Measurements from ENCODE around the gene CNOT3. TPM values are rescaled to one million over a fixed set of nuclear protein-coding genes. Genes with fewer than 3 reads are reported as not detected.
A peak's percentile ranks its signal among the peaks of the same experiment; 100 is the strongest.
"Not testable (repeated sequence)": the region's sequence is repeated elsewhere in the genome, so short reads cannot be mapped to it uniquely, and the experiment has no call there.

CNOT3 gene
- 17.0 and 24.9 TPM in 2 replicates for total RNA-seq (2014; rRNA removed; shearing (Covaris generic))

DNA sequence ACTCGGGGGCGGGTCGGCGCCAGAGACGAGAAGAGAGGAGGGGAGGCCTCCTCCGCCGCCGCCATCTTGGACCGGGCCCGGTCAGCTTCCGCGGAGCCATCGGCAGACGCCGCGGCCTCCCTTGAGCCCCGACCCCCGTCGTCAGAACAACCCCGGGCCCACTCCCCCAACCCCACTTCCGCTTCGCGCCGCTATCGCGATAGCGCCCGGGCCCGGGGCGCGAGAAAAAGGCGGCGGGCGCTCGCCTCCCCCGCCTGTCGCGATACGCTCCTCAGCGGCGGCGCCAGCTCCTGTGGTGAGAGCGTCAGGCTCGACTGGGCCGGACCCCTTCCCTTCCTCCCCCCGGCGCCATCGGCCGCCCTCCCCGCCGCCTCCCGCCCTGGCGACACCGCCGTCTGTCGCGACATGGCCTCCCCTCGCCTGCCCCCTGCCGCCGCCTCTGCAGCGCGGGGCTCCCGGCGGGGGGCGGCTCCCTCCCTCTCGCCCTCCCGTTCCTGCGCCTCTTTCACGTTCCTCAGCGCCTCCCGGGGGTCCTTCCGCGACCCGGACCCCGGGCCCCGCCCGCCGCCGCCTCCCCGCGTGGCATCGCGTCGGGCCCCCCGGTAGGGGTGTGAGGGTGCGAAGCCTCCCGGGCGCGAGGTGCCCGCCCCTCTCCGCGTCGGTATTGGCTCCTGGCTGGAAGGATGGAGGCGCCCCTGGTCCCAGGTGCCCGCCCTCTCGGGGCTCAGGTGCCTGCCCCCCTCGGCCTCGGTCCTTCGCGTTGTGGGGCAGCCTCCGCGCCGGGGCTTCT is at the start of gene CNOT3:
CNOT3 (plus strand) TSS at position 64 of the 790 bp plus-strand sequence. CDS start 5,217 bp downstream, outside the sequence.
- peak within 1 kb of the TSS; percentile 86 for H3K4me3 ChIP-seq (ENCODE audit: insufficient read depth, low read depth, low read length)
- DNase-seq, result peak; percentile 89
- no peaks in the 10 kb centered on the region for H3K27me3 ChIP-seq (ENCODE audit: control insufficient read depth, insufficient read depth, low read length)
- peaks cover 9% of the 10 kb centered on the region for H3K36me3 ChIP-seq (replicated peaks; ENCODE audit: control insufficient read depth, insufficient read depth, low read length)

DNA sequence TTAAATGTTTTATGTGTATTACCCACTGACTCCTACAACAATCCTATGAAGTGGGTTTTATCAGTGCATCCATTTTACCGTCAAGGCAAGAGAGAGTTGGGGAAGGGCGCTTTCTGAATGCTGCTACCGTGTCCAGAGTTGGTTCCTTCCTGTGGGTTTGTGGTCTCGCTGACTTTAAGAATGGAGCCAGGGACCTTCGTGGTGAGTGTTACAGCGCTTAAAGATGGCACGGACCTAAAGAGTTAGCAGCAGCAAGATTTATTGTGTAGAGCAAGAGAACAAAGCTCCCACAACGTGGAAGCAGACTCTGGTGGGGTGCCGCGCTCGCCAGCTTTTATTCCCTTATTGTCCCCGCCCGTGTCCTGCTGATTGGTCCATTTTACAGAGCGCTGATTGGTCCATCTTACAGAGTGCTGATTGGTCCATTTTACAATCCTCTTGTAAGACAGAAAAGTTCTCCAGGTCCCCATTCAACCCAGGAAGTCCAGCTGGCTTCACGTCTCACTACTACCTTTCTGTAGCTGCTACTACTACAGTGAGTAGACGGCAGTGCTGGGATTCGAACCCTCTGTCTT is 43.0 kb upstream of the CNOT3 start:
- Histone ChIP-seq H3K4me3 (ENCODE audit: insufficient read depth, low read depth, low read length) (no peak overlapping the region), H3K36me3 (replicated peaks; ENCODE audit: control insufficient read depth, insufficient read depth, low read length) (no peaks in the 10 kb centered on the region), H3K27me3 (ENCODE audit: control insufficient read depth, insufficient read depth, low read length) (peaks cover 17% of the 10 kb centered on the region)
- no peak for DNase-seq

- peaks cover 17% of the 10 kb centered on the region for H3K27me3 ChIP-seq (ENCODE audit: control insufficient read depth, insufficient read depth, low read length)
- no peaks in the 10 kb centered on the region for H3K36me3 ChIP-seq (replicated peaks; ENCODE audit: control insufficient read depth, insufficient read depth, low read length)
- DNase-seq, result peak; percentile 54
- H3K4me3 ChIP-seq (ENCODE audit: insufficient read depth, low read depth, low read length), result peak overlapping the region; percentile 68
Observed at GRCh38 chr19:54095136-54095858, 42.3 kb upstream of the CNOT3 start.

DNA sequence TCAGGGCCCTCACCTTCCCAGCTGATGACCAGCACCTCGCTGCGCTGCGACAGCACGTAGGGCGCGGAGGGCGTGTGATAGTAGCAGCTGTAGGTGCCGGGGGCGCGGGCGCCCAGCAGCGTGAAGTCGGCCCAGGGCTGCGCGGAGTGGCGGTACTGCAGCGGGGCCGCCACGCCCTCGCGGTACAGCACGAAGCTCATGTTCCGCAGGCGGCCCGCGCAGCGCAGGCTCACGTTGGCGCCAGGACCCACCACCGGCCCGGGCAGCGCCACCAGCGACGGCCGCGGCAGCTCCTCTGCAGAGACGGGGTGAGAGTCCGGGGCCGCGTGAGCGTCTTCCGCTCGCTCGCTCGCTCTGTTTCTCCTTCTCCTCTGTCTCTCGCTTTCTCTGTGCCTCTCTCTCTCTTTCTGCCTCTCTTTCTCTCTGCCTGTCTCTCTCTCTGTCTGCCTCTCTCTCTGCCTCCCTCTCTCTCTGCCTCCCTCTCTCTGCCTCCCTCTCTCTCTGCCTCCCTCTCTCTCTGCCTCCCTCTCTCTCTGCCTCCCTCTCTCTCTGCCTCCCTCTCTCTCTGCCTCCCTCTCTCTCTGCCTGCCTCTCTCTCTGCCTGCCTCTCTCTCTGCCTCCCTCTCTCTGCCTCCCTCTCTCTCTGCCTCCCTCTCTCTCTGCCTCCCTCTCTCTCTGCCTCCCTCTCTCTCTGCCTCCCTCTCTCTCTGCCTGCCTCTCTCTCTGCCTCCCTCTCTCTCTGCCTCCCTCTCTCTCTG is 41.5 kb upstream of the CNOT3 start:
- H3K27me3 ChIP-seq (ENCODE audit: control insufficient read depth, insufficient read depth, low read length), result peaks cover 17% of the 10 kb centered on the region
- H3K36me3 ChIP-seq (replicated peaks; ENCODE audit: control insufficient read depth, insufficient read depth, low read length), result not testable (repeated sequence)
- peak; percentile 90 for DNase-seq
- peak overlapping the region; percentile 68 for H3K4me3 ChIP-seq (ENCODE audit: insufficient read depth, low read depth, low read length)

DNA sequence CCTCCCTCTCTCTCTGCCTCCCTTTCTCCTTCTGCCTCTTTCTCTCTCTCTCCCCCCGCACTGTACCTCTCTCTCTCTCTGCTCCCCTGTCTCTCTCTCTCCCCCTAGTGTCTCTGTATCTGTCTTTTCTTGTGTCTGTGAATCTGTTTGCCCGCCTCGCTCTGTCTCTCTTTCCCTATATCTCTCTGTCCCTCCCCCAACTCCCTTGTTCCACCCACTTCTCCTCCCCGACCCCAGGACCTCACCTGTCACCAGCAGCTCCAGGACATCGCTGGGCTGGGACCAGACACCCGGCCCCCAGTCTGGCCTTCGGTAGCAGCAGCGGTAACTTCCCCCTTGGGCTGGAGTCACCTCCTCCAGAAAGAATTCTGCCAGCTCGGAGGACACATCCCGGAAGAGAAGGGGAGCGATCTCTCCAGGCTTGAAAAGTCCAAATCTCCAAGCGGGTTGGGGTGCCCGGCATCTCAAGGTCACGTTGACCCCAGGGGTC is 40.9 kb upstream of the CNOT3 start:
- H3K4me3 ChIP-seq (ENCODE audit: insufficient read depth, low read depth, low read length), result peak overlapping the region; percentile 38
- H3K27me3 ChIP-seq (ENCODE audit: control insufficient read depth, insufficient read depth, low read length), result peaks cover 17% of the 10 kb centered on the region
- no peaks in the 10 kb centered on the region for H3K36me3 ChIP-seq (replicated peaks; ENCODE audit: control insufficient read depth, insufficient read depth, low read length)
- peak; percentile 74 for DNase-seq

DNA sequence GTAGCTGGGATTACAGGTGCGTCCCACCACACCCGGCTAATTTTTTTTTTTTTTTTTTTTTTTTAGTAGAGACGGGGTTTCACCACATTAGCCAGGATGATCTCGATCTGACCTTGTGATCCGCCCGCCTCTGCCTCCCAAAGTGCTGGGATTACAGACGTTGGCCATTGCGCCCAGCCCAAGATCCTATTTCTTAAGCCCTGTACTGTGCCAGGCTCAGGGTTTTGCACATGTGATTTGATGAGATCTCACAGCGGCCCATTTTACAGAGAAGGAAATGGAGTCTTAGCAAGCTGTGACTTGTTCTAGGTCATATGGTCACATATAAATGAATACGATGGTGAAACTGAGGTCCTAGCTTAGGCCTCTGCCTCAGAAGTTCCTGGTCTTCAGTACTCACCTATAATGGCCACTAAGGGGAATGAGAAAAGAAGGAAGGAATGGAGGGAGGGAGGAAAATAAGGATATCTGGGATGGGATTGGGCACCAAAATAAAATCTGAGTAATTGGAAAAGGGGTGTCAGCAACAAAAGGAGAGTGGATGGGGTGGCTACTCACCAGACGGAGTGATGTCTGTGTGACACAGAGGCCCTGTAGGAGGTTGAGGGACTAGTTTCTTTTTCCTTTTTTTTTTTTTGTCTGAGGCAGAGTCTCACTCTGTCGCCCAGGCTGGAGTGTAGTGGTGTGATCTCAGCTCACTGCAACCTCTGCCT is 38.2 kb upstream of the CNOT3 start:
- DNase-seq, result no peak
- Histone ChIP-seq H3K36me3 (replicated peaks; ENCODE audit: control insufficient read depth, insufficient read depth, low read length) (no peaks in the 10 kb centered on the region), H3K27me3 (ENCODE audit: control insufficient read depth, insufficient read depth, low read length) (peaks cover 17% of the 10 kb centered on the region), H3K4me3 (ENCODE audit: insufficient read depth, low read depth, low read length) (no peak overlapping the region)

DNA sequence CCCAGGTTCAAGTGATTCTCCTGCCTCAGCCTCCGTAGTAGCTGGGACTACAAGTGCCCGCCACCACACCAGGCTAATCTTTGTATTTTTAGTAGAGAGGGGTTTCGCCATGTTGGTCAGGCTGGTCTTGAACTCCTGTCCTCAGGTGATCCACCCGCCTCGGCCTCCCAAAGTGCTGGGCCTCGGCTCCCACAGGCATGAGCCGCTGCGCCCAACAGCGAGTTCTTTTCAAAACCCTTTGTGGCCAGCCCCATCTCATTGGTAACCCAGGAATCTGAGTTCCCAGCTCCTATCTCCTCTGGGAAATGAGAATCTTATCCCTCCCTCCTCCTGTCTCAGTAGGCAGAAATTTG is 37.7 kb upstream of the CNOT3 start:
- not testable (repeated sequence) for DNase-seq; H3K36me3 ChIP-seq (replicated peaks; ENCODE audit: control insufficient read depth, insufficient read depth, low read length); H3K4me3 ChIP-seq (ENCODE audit: insufficient read depth, low read depth, low read length)
- H3K27me3 ChIP-seq (ENCODE audit: control insufficient read depth, insufficient read depth, low read length), result peaks cover 12% of the 10 kb centered on the region

DNA sequence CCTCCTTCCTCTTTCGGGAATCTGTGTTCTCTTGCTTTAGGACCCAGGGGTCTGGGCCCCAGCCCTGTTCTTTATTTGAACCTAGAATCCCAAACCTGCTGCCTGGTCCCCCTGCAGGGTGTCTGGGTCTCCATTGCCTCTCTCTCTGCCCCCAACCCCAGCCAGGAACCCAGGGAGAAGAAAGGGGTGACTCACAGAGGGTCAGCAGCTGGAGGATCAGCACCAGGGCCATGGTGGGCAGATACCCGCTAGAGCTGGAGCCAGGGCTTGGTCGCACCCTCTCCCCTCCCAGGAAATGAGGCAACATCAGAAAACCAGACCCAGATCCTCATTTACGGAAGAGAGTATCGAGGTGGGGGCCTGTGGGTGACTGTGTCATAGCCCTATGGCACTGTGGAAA is 37.0 kb upstream of the CNOT3 start, which contains the start of gene OSCAR:
OSCAR (minus strand) TSS at position 243 of the 400 bp plus-strand sequence; CDS start at position 232, 11 bp downstream.
- H3K4me3 ChIP-seq (ENCODE audit: insufficient read depth, low read depth, low read length), result no peak within 1 kb of the TSS
- peaks cover 2% of the 10 kb centered on the region; the same call in 1 of the 2 replicates for H3K36me3 ChIP-seq (replicated peaks; ENCODE audit: control insufficient read depth, insufficient read depth, low read length)
- peak; percentile 33 for DNase-seq
- H3K27me3 ChIP-seq (ENCODE audit: control insufficient read depth, insufficient read depth, low read length), result peaks cover 6% of the 10 kb centered on the region

DNA sequence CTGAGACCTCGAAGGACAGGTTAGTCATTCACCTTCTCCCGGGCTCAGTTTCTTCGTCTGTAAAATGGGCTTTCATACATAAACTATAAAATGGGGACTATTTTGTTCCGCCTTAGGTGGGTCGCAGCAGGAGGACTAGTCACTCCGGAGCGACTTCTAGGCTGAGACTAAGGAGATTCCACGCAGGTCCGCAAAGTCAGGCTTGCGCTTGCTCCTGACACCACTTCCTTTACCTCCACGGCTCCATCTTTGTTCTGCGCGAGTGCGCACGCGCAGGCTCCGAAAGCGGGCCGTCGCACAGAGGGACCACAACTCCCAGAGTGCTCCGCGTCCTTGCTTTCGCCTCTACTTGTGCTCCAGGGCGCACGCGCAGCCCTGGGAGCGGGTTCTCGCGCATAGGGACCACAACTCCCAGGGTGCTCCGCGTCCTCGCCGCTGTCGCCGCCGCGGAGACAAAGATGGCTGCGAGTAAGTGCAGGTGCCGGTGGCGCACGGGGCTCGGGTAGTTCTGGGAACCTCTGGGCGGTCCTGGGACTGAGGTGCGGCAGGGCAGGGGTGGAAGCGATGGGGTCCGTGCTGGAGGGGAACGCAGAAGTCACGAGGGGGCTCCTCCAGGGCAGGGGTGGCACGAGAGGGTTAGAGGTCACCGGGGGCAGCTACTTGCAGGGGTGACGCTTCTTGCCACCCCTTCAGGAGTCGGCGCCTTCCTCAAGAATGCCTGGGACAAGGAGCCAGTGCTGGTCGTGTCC is 35.0 kb upstream of the CNOT3 start, which contains the start of gene NDUFA3:
NDUFA3 (plus strand) TSS at position 435 of the 749 bp plus-strand sequence; CDS start at position 459, 24 bp downstream.
- H3K4me3 ChIP-seq (ENCODE audit: insufficient read depth, low read depth, low read length), result peak within 1 kb of the TSS; percentile 99
- peaks cover 14% of the 10 kb centered on the region for H3K36me3 ChIP-seq (replicated peaks; ENCODE audit: control insufficient read depth, insufficient read depth, low read length)
- peak; percentile 100 for DNase-seq
- no peaks in the 10 kb centered on the region for H3K27me3 ChIP-seq (ENCODE audit: control insufficient read depth, insufficient read depth, low read length)

DNA sequence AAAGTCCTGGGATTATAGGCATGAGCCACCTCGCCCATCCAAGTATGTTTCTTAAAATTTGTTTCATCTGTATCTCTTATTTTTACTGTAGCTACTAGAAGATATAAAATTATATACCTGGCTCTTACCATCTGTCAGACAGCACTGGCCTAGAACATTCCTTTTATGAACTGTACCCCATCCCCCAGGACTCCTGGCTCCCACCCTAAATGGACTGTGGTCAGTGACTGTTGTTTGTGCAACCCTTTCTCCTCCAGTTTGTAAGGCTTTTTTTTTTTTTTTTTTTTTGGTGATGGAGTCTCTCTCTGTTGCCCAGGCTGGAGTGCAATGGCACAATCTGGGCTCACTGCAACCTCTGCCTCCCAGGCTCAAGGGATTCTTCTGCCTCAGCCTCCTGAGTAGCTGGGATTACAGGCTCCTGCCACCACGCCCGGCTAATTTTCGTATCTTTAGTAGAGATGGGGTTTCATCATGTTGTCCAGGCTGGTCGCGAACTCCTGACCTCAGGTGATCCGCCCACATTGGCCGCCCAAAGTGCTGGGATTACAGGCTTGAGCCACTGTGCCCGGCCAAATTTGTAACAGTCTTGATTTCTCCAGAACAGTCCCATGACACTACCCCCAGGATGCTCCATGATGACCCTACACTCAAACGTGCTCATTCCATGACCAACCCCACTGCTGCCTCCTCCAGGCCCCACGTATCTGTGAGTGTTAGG is 32.4 kb upstream of the CNOT3 start:
- Histone ChIP-seq H3K27me3 (ENCODE audit: control insufficient read depth, insufficient read depth, low read length) (no peaks in the 10 kb centered on the region), H3K36me3 (replicated peaks; ENCODE audit: control insufficient read depth, insufficient read depth, low read length) (peaks cover 29% of the 10 kb centered on the region), H3K4me3 (ENCODE audit: insufficient read depth, low read depth, low read length) (no peak overlapping the region)
- no peak for DNase-seq

- DNase-seq, result peak; percentile 24
- no peaks in the 10 kb centered on the region for H3K27me3 ChIP-seq (ENCODE audit: control insufficient read depth, insufficient read depth, low read length)
- peaks cover 34% of the 10 kb centered on the region for H3K36me3 ChIP-seq (replicated peaks; ENCODE audit: control insufficient read depth, insufficient read depth, low read length)
- H3K4me3 ChIP-seq (ENCODE audit: insufficient read depth, low read depth, low read length), result no peak overlapping the region
Observed at GRCh38 chr19:54105796-54106195, 31.8 kb upstream of the CNOT3 start.

DNA sequence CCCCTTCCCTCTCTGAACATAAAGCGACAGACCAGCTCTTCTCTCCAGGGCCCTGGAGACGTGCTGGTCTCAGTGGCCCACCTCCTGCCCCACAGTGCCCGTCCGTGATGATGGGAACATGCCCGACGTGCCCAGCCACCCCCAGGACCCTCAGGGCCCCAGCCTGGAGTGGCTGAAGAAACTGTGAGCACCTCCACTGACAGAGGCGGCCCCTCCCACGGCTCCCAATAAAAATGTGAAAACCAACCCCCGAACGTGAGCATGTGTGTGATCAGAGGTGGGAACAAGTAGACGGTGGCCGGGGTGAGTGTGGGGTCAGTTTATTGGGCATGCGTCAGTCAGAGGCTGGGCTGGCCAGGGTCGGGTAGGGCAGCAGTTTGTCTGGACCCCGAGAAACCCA is 30.8 kb upstream of the CNOT3 start:
- peaks cover 35% of the 10 kb centered on the region for H3K36me3 ChIP-seq (replicated peaks; ENCODE audit: control insufficient read depth, insufficient read depth, low read length)
- no peaks in the 10 kb centered on the region for H3K27me3 ChIP-seq (ENCODE audit: control insufficient read depth, insufficient read depth, low read length)
- no peak overlapping the region for H3K4me3 ChIP-seq (ENCODE audit: insufficient read depth, low read depth, low read length)
- peak; percentile 31 for DNase-seq

Measured in H7 (cell line).